ENCODE measurements around the gene PWWP2B.
A peak's percentile ranks its signal among the peaks of the same experiment; 100 is the strongest.

Gene PWWP2B

GRCh38 chr10:132451506-132452215 is 54.7 kb downstream of the PWWP2B start:
- no peaks in the 10 kb centered on the region for H3K36me3 ChIP-seq (ENCODE audit: control insufficient read depth, low read length)
- no peak overlapping the region for H3K4me3 ChIP-seq (ENCODE audit: low read length)
- H3K4me1 ChIP-seq (ENCODE audit: control insufficient read depth, low read length), result peaks cover 44% of the 10 kb centered on the region
- no peaks in the 10 kb centered on the region for H3K79me2 ChIP-seq (ENCODE audit: control insufficient read depth, low read length)
- H3F3A ChIP-seq (ENCODE audit: control insufficient read depth, insufficient read depth), result peaks cover 13% of the 10 kb centered on the region
- H4K20me1 ChIP-seq (ENCODE audit: control insufficient read depth, insufficient read depth, low read depth, low read length), result no peaks in the 10 kb centered on the region
- H3K9me2 ChIP-seq (replicated peaks; ENCODE audit: control insufficient read depth, low read length), result no peaks in the 10 kb centered on the region
- H3K9me3 ChIP-seq (ENCODE audit: control insufficient read depth, insufficient read depth, low read length), result no peaks in the 10 kb centered on the region
- no peak for TF ChIP-seq CTCF (IDR thresholded peaks at IDR 0.05; ENCODE audit: low read depth, low read length, poor library complexity, severe bottlenecking)
- no peak for TF ChIP-seq EZH2phosphoT487 (IDR thresholded peaks at IDR 0.05; ENCODE audit: borderline replicate concordance, low read length)
- H3K4me2 ChIP-seq (ENCODE audit: low read length), result no peak overlapping the region
- no peak overlapping the region for H3K27ac ChIP-seq (ENCODE audit: low read depth, low read length)
- H3K27me3 ChIP-seq (ENCODE audit: control insufficient read depth, low read length), result no peaks in the 10 kb centered on the region

GRCh38 chr10:132452216-132452650 is 55.2 kb downstream of the PWWP2B start:
- Histone ChIP-seq H3K27ac (ENCODE audit: low read depth, low read length) (no peak overlapping the region), H4K20me1 (ENCODE audit: control insufficient read depth, insufficient read depth, low read depth, low read length) (no peaks in the 10 kb centered on the region), H3K9me3 (ENCODE audit: control insufficient read depth, insufficient read depth, low read length) (no peaks in the 10 kb centered on the region), H3K36me3 (ENCODE audit: control insufficient read depth, low read length) (no peaks in the 10 kb centered on the region), H3F3A (ENCODE audit: control insufficient read depth, insufficient read depth) (peaks cover 13% of the 10 kb centered on the region), H3K4me3 (ENCODE audit: low read length) (peak overlapping the region; percentile 53; the same call in 1 of the 2 replicates), H3K4me1 (ENCODE audit: control insufficient read depth, low read length) (peaks cover 39% of the 10 kb centered on the region), H3K27me3 (ENCODE audit: control insufficient read depth, low read length) (no peaks in the 10 kb centered on the region), H3K9me2 (replicated peaks; ENCODE audit: control insufficient read depth, low read length) (no peaks in the 10 kb centered on the region), H3K4me2 (ENCODE audit: low read length) (peak overlapping the region; percentile 71), H3K79me2 (ENCODE audit: control insufficient read depth, low read length) (no peaks in the 10 kb centered on the region)
- TF ChIP-seq EZH2phosphoT487 (IDR thresholded peaks at IDR 0.05; ENCODE audit: borderline replicate concordance, low read length) (no peak), CTCF (IDR thresholded peaks at IDR 0.05; ENCODE audit: low read depth, low read length, poor library complexity, severe bottlenecking) (no peak)

- no peaks in the 10 kb centered on the region for H3K36me3 ChIP-seq (ENCODE audit: control insufficient read depth, low read length)
- H4K20me1 ChIP-seq (ENCODE audit: control insufficient read depth, insufficient read depth, low read depth, low read length), result no peaks in the 10 kb centered on the region
- no peaks in the 10 kb centered on the region for H3K9me3 ChIP-seq (ENCODE audit: control insufficient read depth, insufficient read depth, low read length)
- H3K27ac ChIP-seq (ENCODE audit: low read depth, low read length), result peak overlapping the region; percentile 33
- H3K79me2 ChIP-seq (ENCODE audit: control insufficient read depth, low read length), result no peaks in the 10 kb centered on the region
- H3K4me3 ChIP-seq (ENCODE audit: low read length), result peak overlapping the region; percentile 53
- H3K9me2 ChIP-seq (replicated peaks; ENCODE audit: control insufficient read depth, low read length), result no peaks in the 10 kb centered on the region
- TF ChIP-seq CTCF (IDR thresholded peaks at IDR 0.05; ENCODE audit: low read depth, low read length, poor library complexity, severe bottlenecking), result peak; percentile 89
- no peak for TF ChIP-seq EZH2phosphoT487 (IDR thresholded peaks at IDR 0.05; ENCODE audit: borderline replicate concordance, low read length)
- H3K27me3 ChIP-seq (ENCODE audit: control insufficient read depth, low read length), result no peaks in the 10 kb centered on the region
- H3F3A ChIP-seq (ENCODE audit: control insufficient read depth, insufficient read depth), result peaks cover 10% of the 10 kb centered on the region
- H3K4me1 ChIP-seq (ENCODE audit: control insufficient read depth, low read length), result peaks cover 32% of the 10 kb centered on the region
- peak overlapping the region; percentile 71 for H3K4me2 ChIP-seq (ENCODE audit: low read length)
Measured at GRCh38 chr10:132452651-132453469, 55.9 kb downstream of the PWWP2B start.
